NCI-H2196 treated with DMSO at 0.1 percent for 48 hours (cell line): ENCODE data around the gene KCNMA1.
"Not testable (repeated sequence)": the region's sequence is repeated elsewhere in the genome, so short reads cannot be mapped to it uniquely, and the experiment has no call there.

Experiments used
- DNase-seq: peaks from one replicate; lab custom pipeline; 2025; ENCODE audit not compliant: unreplicated experiment; lab: John Stamatoyannopoulos, UW

Gene KCNMA1

DNA sequence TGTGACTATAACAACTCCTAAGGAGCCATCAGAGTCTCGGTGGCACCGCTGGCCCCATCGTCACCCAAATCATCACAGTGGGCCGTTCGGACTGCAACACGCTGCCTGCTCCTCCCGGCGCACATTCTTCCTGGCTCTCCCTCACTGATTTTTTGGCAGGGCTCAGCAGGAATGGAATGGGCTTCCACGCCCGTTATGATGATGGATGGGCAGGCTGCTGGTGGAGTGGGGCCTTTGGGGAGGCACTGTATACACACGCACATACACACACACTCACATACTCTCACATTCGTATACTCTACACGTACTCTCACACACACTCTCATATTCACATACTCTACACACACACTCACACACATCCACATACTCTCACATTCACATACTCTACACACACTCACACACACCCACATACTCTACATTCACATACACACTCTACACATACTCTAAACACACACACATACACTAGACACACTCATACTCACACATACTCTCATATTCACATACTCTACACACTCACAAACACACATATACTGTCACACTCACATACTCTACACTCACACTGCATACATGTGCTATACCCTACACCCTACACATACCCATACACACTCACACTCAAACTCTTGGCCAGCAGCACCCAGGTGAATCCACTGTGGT, 99.8 kb downstream of the KCNMA1 start:
- no peak for DNase-seq

GRCh38 chr10:77537071-77537470, 100.5 kb downstream of the KCNMA1 start:
- no peak for DNase-seq

DNA sequence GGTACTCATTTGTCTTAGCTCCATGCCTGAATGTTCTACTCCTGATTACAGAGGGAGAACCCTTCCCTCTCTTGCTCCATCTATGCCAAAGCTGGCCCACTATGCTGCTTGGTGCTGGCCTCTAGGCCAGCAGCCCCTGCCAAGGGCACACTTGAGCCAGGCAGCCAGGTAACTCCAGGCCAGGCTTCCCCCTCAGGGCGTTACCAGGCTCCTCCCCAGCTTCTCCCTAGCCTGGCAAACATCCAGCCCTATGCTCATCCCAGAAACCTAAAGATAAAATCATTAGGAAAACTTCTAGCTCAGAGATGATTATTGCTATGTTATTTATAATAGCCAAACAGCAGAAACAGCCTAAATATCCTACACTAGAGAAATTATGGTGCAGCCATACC, 103.7 kb downstream of the KCNMA1 start:
- DNase-seq: no peak

DNA sequence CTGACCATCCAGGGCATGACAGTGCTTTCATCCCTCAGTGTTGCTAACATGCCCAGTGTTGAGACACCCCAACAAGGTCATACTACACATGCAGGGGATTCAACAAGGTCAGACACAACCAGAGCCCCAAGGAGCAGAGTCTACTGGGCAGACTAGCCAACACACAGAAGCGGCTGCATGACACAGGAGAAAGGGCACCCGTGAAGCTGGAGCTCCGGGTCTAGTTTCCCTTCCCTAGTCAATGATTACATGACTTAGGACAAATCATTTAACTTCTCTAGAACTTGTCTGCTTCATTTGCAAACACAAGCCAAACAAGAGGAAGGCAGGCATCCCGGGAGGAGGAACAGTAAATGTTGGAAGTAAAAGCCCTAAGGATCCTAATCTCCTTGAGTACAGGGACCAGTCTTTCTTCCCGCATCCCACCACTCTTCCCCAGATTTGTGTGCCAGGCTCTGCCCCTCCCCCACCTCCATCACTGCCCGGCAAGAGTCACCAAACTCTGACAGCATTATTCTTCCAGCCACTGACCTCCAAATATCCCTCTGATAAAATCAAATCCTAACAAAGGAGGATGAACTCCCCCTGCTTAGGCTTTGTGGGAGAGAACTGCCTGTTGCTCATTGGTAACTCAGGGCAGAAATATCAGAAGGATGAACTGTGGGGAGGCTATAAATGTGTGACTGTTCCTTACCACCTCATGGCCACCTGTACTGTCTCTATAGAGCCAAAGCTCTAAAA, 104.3 kb downstream of the KCNMA1 start:
- DNase-seq: no peak

- no peak for DNase-seq
These were observed 105.5 kb downstream of the KCNMA1 start for GRCh38 chr10:77532068-77532467.

DNA sequence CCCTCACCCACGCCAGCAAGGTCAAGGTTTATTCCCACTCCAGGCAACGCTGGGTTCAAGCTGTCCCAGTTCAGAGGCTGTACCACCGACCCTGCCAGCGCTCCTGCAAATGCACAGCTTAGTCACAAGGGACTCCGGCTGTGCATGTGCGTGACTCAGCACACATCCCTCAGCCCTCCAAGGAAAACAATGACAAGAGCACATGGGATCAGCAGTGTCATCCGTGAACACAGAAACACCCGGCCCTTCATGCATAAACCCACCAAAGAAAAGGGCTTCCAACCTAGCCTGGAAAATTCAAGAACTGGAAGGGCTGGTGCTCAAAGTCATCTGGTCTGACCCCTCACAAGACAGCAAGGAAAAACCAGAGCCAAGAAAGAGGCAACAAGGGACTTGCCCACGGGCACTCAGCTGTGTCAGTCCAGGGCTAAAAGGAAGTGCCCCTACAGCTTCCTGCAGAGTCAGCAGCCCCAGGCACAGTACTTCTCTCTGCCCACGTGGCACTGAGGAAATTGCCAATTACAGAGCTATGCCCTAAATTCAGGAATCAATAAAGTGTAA, 106.1 kb downstream of the KCNMA1 start:
- no peak for DNase-seq

- DNase-seq: no peak
These were observed 107.6 kb downstream of the KCNMA1 start for GRCh38 chr10:77530011-77530410.

DNA sequence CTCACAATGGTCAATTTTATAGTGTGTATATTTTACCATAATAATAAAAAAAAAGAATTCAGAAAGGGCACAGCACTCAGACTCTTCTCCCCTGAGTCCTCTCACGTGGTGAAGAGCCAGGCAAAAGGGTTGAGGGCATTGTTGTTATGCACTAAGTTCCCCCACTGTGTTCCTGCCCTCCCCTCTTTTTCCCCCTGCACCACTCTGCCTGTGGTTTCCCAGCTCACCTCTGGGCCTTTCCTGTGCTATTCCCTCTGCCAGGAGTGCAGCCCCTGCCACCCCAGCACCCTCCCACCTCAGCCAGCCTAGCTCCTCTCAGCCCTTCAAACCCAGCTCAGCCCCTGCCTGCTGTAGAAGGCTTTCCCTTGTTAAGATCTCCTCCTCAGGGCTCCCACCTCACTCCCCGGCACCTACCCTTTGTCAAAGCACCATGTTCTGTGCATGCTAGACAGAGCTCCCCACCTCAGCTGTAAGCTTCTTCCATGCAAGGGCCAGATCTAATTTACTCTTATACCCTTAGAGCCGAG, 108.5 kb downstream of the KCNMA1 start:
- no peak for DNase-seq

DNA sequence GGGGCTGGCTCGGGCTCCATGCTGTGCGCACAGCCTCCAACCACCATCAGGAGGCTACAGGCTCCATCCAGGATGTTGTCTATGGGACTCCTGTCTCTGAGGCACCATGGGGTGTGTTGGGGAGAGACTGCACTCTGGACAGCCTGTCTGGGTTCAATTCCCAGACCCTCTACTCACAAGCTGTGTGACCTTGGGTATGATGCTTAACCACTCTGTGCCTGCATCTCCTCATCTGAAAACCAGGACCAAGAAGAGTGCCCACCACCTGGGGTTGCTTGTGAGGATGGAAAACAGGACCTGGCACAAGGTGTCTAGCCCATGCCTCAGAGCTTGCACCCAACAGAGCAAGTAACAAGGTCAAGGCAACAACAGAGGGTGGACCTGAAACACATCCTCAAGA, 109.8 kb downstream of the KCNMA1 start:
- no peak for DNase-seq

DNA sequence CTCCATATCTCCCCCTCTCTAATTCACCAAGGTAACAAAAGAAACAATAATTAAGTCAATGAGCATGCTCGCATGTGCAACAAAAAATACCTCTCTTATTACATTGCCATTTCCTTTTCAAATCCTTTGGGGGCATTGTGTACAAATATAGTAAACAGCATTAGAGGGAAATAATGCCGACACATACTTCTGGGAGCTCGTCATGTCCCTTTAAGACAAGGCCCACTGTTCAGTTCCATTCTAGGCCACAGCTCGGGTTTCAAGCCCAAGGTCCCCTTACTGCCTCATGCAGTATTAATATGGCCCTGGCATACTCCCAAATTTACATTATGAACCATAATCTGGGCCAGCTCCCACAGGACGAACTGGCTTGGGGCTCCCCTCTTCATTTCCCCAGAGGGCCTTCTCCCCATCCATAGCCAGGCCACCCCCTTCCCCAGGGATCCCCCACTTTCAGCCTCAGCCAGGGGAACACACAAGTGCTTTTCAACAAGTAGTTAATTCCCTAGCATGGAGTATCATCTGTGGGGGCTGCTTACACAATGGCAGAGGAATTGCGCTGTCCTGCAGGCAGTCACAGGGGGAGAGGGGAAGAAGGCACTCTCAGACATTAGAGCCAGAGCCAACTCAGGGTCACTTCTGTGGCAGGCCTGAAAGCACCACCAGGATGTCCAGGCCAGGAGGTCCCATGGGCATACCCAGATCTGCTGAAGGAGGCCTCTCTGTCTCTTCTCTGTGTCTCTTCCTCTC, 110.6 kb downstream of the KCNMA1 start:
- no peak for DNase-seq

DNA sequence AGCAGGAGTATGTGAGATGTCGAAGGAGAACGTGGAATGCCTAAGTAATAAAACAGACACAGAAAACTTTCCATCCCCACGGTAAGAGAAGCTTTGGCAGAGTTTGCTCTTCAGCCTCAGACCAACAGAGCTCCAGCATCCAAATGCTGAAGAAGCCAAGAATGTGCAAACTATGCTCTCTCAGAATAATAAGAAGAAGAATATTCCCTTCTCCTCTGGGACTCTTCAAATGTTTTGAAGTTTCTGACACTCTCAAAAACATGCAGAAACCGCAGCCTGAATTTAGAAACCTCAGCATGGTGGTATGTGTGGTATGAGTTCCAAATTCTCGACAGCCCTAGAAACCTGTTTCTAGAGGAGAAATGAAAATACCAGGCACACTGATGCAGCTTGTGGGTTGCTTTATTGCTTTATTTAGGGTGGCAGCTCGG, 113.3 kb downstream of the KCNMA1 start:
- no peak for DNase-seq

DNA sequence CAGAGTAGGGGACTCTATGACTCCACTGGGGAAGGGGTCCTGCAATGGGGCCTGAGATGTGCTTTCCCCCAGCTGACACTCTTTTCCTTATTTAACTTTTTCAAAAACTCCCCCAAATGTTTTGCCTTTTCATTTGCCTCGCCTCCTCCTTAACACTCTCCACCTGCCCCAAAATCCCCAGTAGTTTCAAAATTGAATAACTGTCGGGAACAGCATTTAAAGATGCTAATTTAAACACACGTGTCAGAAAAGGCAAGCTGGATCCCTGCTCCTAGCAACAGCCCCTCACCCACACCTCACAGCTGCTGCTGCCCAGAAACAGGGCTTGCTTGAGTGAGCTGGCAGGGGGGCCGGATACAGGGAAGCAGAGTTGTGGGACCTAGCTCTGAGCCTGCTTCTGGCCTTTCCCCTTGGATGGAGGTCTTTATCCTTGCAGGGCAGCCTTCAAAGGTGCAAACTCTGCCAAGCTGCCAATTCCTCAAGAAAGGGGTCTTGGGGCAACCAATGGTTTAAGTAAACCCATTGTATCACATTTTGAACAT, 115.3 kb downstream of the KCNMA1 start:
- no peak for DNase-seq

GRCh38 chr10:77520995-77521394, 116.6 kb downstream of the KCNMA1 start:
- DNase-seq: no peak

GRCh38 chr10:77520290-77520689, 117.3 kb downstream of the KCNMA1 start:
- DNase-seq: no peak

DNA sequence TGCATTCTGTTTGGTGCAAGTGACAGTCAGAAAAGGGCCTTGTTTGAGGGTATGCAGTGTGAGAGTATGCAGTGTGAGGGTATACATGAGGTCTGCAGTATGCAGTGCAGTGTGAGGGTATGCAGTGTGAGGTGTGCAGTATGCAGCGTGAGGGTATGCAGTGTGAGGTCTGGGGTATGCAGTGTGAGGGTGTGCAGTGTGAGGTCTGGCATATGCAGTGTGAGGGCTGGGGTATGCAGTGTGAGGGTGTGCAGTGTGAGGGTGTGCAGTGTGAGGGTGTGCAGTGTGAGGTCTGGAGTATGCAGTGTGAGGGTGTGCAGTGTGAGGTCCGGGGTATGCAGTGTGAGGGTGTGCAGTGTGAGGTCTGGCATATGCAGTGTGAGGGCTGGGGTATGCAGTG, 117.8 kb downstream of the KCNMA1 start:
- DNase-seq: not testable (repeated sequence)

DNA sequence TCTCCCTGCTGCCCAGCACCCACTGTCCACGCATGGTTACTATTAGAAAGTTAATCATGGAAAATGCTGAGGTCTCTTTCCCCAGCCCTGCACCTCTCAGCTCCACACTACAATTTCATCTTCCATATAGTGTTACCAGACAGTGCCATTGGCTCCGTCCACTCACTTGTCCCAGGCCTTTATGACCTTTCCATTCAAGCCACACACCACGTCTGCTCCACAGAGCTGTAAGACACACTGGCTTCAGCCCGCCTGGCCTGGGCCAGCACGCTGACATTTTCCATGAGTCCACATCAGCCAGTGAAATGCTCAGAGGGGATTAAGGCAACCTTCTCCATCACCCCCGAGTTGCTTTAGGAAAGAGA, 118.7 kb downstream of the KCNMA1 start:
- DNase-seq: no peak

GRCh38 chr10:77518241-77518909, 119.2 kb downstream of the KCNMA1 start:
- DNase-seq: no peak

- no peak for DNase-seq
These were observed 121.0 kb downstream of the KCNMA1 start for GRCh38 chr10:77516575-77516974.

DNA sequence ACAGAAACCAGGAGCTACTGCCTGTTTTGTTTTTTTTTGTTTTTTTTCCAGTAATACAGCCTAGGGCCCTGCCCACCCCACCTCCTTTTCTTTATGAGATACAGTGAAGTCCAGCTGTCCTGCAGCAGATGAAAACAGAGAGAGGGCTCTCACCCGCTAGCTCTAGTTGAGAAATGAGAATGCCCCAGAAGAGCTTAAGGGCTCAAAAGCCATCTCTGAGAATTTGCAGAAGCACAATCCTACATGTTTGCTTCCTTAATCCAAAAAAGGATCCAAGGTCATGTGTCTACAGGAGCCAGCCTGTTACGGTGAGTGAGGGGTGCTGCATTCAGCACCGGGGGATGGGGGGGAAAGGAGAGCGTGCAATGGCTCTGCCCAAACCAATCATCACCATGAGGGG, 122.7 kb downstream of the KCNMA1 start:
- DNase-seq: no peak

- no peak for DNase-seq
These were observed 123.8 kb downstream of the KCNMA1 start for GRCh38 chr10:77513781-77514331.
